Naive thymus-derived CD4-positive, alpha-beta T cell (primary cell): ENCODE data around the gene BICD1. TPM values are rescaled to one million over a fixed set of nuclear protein-coding genes. Genes with fewer than 3 reads are reported as not detected.

Source experiments
- ATAC-seq: fragments of 150-1000 bp; cut with Tn5 transposase; 2 replicates; pipeline ENCODE4 v1.10.0; 2021; ENCODE audit warnings: mild to moderate bottlenecking, moderate library complexity
- CTCF ChIA-PET: fragments of 350-600 bp; sonication (Branson Sonifier 250); formaldehyde crosslinking; loops from one replicate; lab custom pipeline; 2021; ENCODE audit warnings: antibody characterized with exemption; lab: Charles Lee
- POLR2A ChIA-PET: fragments of 350-600 bp; sonication (Branson Sonifier 250); formaldehyde crosslinking; loops from one replicate; lab custom pipeline; 2021; ENCODE audit warnings: antibody characterized with exemption, inconsistent platforms; lab: Charles Lee
- DNase-seq, 9 donors: peaks; one replicate each; pipeline versions ENCODE4 v3.0.0 to v3.0.0-alpha.2; 2020 to 2022; ENCODE audit warnings: mixed read lengths in 1 of 9
- H3K27ac ChIP-seq: one replicate; pipeline ENCODE4 v1.7.0; 2013; ENCODE audit warnings: mild to moderate bottlenecking, low read depth, low read length, moderate library complexity
- H3K27me3 ChIP-seq, 2 donors: one replicate each; pipeline ENCODE4 v1.7.0; 2013; ENCODE audit warnings: low read length in 2 of 2, mild to moderate bottlenecking in 2 of 2, moderate library complexity in 2 of 2; ENCODE audit not compliant: control insufficient read depth in 2 of 2, insufficient read depth in 2 of 2
- H3K36me3 ChIP-seq, 3 experiments: 1 replicate in 2 of 3; 2 replicates in 1 of 3; pipeline ENCODE4 v1.7.0; 2013; ENCODE audit warnings: low read length in 3 of 3, mild to moderate bottlenecking in 3 of 3, moderate library complexity in 1 of 3; ENCODE audit not compliant: insufficient read depth in 3 of 3, control insufficient read depth in 2 of 3
- H3K4me1 ChIP-seq, 2 donors: one replicate each; pipeline ENCODE4 v1.7.0; 2013; ENCODE audit warnings: low read length in 2 of 2, mild to moderate bottlenecking in 2 of 2, moderate library complexity in 1 of 2; ENCODE audit not compliant: control insufficient read depth in 2 of 2, insufficient read depth in 2 of 2
- H3K4me3 ChIP-seq: 2 replicates; pipeline ENCODE4 v1.7.0; 2013; ENCODE audit warnings: mild to moderate bottlenecking, low read length
- H3K9me3 ChIP-seq, 3 experiments: 1 replicate in 2 of 3; 2 replicates in 1 of 3; pipeline ENCODE4 v1.7.0; 2013; ENCODE audit warnings: low read length in 3 of 3; ENCODE audit not compliant: control insufficient read depth in 2 of 3
- H3K27ac Mint-ChIP-seq, 9 donors: one replicate each; pipeline ENCODE4 v1.8.0; 2020 to 2022; ENCODE audit warnings: mixed read lengths in 9 of 9, mild to moderate bottlenecking in 8 of 9, moderate library complexity in 5 of 9, inconsistent platforms in 2 of 9
- H3K27me3 Mint-ChIP-seq, 5 donors: one replicate each; pipeline ENCODE4 v1.8.0; 2021 to 2022; ENCODE audit warnings: mixed read lengths in 5 of 5, mild to moderate bottlenecking in 1 of 5
- H3K36me3 Mint-ChIP-seq, 5 donors: one replicate each; pipeline ENCODE4 v1.8.0; 2020 to 2022; ENCODE audit warnings: mixed read lengths in 5 of 5, mild to moderate bottlenecking in 3 of 5, inconsistent platforms in 1 of 5
- H3K4me1 Mint-ChIP-seq, 7 donors: one replicate each; pipeline ENCODE4 v1.8.0; 2020 to 2022; ENCODE audit warnings: mixed read lengths in 7 of 7, mild to moderate bottlenecking in 3 of 7, inconsistent platforms in 1 of 7
- H3K4me3 Mint-ChIP-seq, 10 donors: one replicate each; pipeline ENCODE4 v1.8.0; 2020 to 2022; ENCODE audit warnings: mild to moderate bottlenecking in 10 of 10, mixed read lengths in 10 of 10, moderate library complexity in 6 of 10, inconsistent platforms in 2 of 10
- H3K9me3 Mint-ChIP-seq, 11 donors: one replicate each; pipeline ENCODE4 v1.8.0; 2020 to 2022; ENCODE audit warnings: mixed read lengths in 11 of 11, mild to moderate bottlenecking in 4 of 11, inconsistent platforms in 1 of 11, moderate library complexity in 1 of 11
- intact Hi-C, 2 donors: fragments of 100-400 bp; cut with micrococcal nuclease; formaldehyde crosslinking; loops; one replicate each; pipeline ENCODE4 v1.15.1; 2023
- polyA plus RNA-seq, 2 donors: library from polyadenylated mRNA; unstranded; fragments of 300-500 nt; fragmentation: Illumina TruSeq; gene quantifications; one replicate each; pipeline ENCODE4 v1.2.3, GENCODE V29; 2021
- total RNA-seq, 6 experiments: library from RNA in 5 of 6; stranded (reverse) in 5 of 6; gene quantifications; 1 replicate in 5 of 6; 2 replicates in 1 of 6; pipeline ENCODE4 v1.2.3 and lab custom pipeline; 2021 to 2026

Gene BICD1
- total and polyA plus RNA-seq, 7 experiments from 2014 or later, result 6.3 to 25.1 (median 17.4) TPM

GRCh38 chr12:32145096-32145495 is 38.4 kb downstream of the BICD1 start:
- Mint-ChIP-seq H3K36me3 (peaks cover 0 to 16% (median 9%) of the 10 kb centered on the region in 5 donors), H3K4me3 (no peak overlapping the region), H3K27me3 (peaks cover 0 to 9% (median 0%) of the 10 kb centered on the region in 5 donors), H3K4me1 (peaks cover 0 to 23% (median 16%) of the 10 kb centered on the region in 7 donors), H3K9me3 (no peaks in the 10 kb centered on the region), H3K27ac (no peak overlapping the region)
- no peaks in the 10 kb centered on the region for H3K27me3 ChIP-seq
- ChIA-PET POLR2A (interaction anchor here (0.5 kb wide), 1 partner anchor 324 kb away, joined by 3 read pairs; no protein-coding TSS in a partner anchor), CTCF (interaction anchor here (0.7 kb wide), 1 partner anchor 492 kb away, joined by 3 read pairs; no protein-coding TSS in a partner anchor)
- no peaks in the 10 kb centered on the region for H3K9me3 ChIP-seq
- no peaks in the 10 kb centered on the region for H3K36me3 ChIP-seq
- no peak for DNase-seq
- no peak overlapping the region for H3K27ac ChIP-seq
- H3K4me3 ChIP-seq, result no peak overlapping the region
- H3K4me1 ChIP-seq, result no peaks in the 10 kb centered on the region
- ATAC-seq, result no peak
- intact Hi-C loops, result no loop called here

- ChIA-PET POLR2A (interaction anchor here (1.1 kb wide), 1 partner anchor 10 kb away, joined by 3 read pairs; no protein-coding TSS in a partner anchor), CTCF (interaction anchor here (0.7 kb wide), 1 partner anchor 493 kb away, joined by 3 read pairs; no protein-coding TSS in a partner anchor)
- Histone ChIP-seq H3K4me1 (no peaks in the 10 kb centered on the region), H3K27ac (no peak overlapping the region), H3K36me3 (no peaks in the 10 kb centered on the region), H3K9me3 (no peaks in the 10 kb centered on the region), H3K27me3 (no peaks in the 10 kb centered on the region), H3K4me3 (no peak overlapping the region)
- Mint-ChIP-seq H3K9me3 (no peaks in the 10 kb centered on the region), H3K4me1 (peaks cover 0 to 12% (median 8%) of the 10 kb centered on the region in 7 donors), H3K36me3 (peaks cover 0 to 27% (median 11%) of the 10 kb centered on the region in 5 donors), H3K27me3 (peaks cover 0 to 6% (median 0%) of the 10 kb centered on the region in 5 donors), H3K4me3 (no peak overlapping the region), H3K27ac (no peak overlapping the region)
- intact Hi-C loops, result no loop called here
- DNase-seq (no peak), ATAC-seq (no peak)
Observed at GRCh38 chr12:32146074-32146873, 39.6 kb downstream of the BICD1 start.

DNA sequence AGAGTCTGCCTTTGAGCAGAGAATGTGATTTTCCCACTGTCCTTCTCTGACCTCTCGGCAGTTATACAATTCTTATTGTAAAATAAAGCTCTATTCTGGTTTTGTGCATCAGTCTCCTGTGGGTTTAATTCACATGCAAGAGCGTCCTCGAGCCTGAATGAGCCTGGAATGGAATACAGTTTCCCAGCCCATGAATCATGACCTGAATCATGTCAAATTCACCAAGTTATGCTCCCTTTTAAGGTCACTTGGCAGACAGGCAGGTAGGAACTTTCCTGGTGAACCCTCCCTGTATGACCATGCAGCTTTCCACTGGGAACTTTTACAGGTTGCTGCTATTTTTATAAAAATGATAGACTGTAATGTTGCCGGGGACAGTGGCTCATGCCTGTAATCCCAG is 41.7 kb downstream of the BICD1 start:
- Histone ChIP-seq H3K27ac (no peak overlapping the region), H3K36me3 (no peaks in the 10 kb centered on the region), H3K4me1 (no peaks in the 10 kb centered on the region), H3K9me3 (no peaks in the 10 kb centered on the region), H3K27me3 (no peaks in the 10 kb centered on the region), H3K4me3 (no peak overlapping the region)
- peaks cover 0 to 4% (median 0%) of the 10 kb centered on the region in 5 donors for H3K27me3 Mint-ChIP-seq
- intact Hi-C loops, result no loop called here
- ATAC-seq, result no peak
- peaks cover 0 to 8% (median 0%) of the 10 kb centered on the region in 7 donors for H3K4me1 Mint-ChIP-seq
- POLR2A ChIA-PET, result interaction anchor here (0.7 kb wide), 1 partner anchor 31 kb away, joined by 3 read pairs; no protein-coding TSS in a partner anchor
- peaks cover 4 to 33% (median 19%) of the 10 kb centered on the region in 5 donors for H3K36me3 Mint-ChIP-seq
- H3K9me3 Mint-ChIP-seq, result peaks cover 0 to 2% (median 0%) of the 10 kb centered on the region in 11 donors
- DNase-seq, result no peak
- H3K4me3 Mint-ChIP-seq, result no peak overlapping the region
- no peak overlapping the region for H3K27ac Mint-ChIP-seq
- CTCF ChIA-PET, result no interaction called here

GRCh38 chr12:32149489-32149888 is 42.8 kb downstream of the BICD1 start:
- H3K27me3 ChIP-seq, result no peaks in the 10 kb centered on the region
- H3K9me3 ChIP-seq, result no peaks in the 10 kb centered on the region
- ChIA-PET POLR2A (no interaction called here), CTCF (no interaction called here)
- intact Hi-C loops, result no loop called here
- Mint-ChIP-seq H3K27me3 (no peaks in the 10 kb centered on the region), H3K27ac (no peak overlapping the region), H3K36me3 (peaks cover 4 to 34% (median 19%) of the 10 kb centered on the region in 5 donors), H3K4me1 (peaks cover 0 to 8% (median 0%) of the 10 kb centered on the region in 7 donors), H3K4me3 (no peak overlapping the region), H3K9me3 (peaks cover 0 to 2% (median 0%) of the 10 kb centered on the region in 11 donors)
- no peak for DNase-seq
- ATAC-seq, result no peak
- no peak overlapping the region for H3K4me3 ChIP-seq
- no peak overlapping the region for H3K27ac ChIP-seq
- H3K4me1 ChIP-seq, result no peaks in the 10 kb centered on the region
- H3K36me3 ChIP-seq, result no peaks in the 10 kb centered on the region

DNA sequence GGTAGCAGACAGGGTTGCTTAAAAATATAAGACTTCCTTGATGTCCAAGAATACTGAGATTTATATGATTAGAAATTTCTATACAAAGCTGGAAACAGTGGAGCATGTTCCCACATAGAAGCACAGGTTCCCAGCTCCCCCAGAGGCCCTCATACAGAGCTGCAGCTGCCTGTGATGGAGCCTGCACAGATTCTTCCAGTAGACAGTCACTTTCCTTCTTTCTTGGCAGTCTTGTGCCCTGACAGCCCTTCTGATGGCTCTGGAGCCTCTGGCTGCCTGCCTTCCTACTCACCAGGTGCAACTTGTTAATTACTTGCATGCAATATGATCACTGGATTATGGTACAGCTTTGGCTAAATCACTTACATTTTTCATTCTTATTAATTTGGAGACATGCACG is 44.4 kb downstream of the BICD1 start:
- Histone ChIP-seq H3K4me1 (no peaks in the 10 kb centered on the region), H3K27ac (no peak overlapping the region), H3K36me3 (no peaks in the 10 kb centered on the region), H3K27me3 (no peaks in the 10 kb centered on the region), H3K4me3 (no peak overlapping the region), H3K9me3 (no peaks in the 10 kb centered on the region)
- H3K27me3 Mint-ChIP-seq, result no peaks in the 10 kb centered on the region
- H3K4me1 Mint-ChIP-seq, result peaks cover 0 to 8% (median 0%) of the 10 kb centered on the region in 7 donors
- ATAC-seq, result no peak
- DNase-seq, result no peak
- H3K36me3 Mint-ChIP-seq, result peaks cover 4 to 34% (median 19%) of the 10 kb centered on the region in 5 donors
- H3K4me3 Mint-ChIP-seq, result no peak overlapping the region
- peak overlapping the region in 1 of 9 donors; percentile 33 for H3K27ac Mint-ChIP-seq
- ChIA-PET CTCF (no interaction called here), POLR2A (no interaction called here)
- intact Hi-C loops, result no loop called here
- H3K9me3 Mint-ChIP-seq, result peaks cover 0 to 2% (median 0%) of the 10 kb centered on the region in 11 donors

GRCh38 chr12:32151552-32151951 is 44.9 kb downstream of the BICD1 start:
- Histone ChIP-seq H3K36me3 (no peaks in the 10 kb centered on the region), H3K27ac (no peak overlapping the region), H3K27me3 (no peaks in the 10 kb centered on the region), H3K9me3 (no peaks in the 10 kb centered on the region), H3K4me1 (no peaks in the 10 kb centered on the region), H3K4me3 (no peak overlapping the region)
- H3K4me1 Mint-ChIP-seq, result peaks cover 0 to 8% (median 0%) of the 10 kb centered on the region in 7 donors
- ChIA-PET CTCF (no interaction called here), POLR2A (no interaction called here)
- H3K9me3 Mint-ChIP-seq, result peaks cover 0 to 2% (median 0%) of the 10 kb centered on the region in 11 donors
- intact Hi-C loops, result no loop called here
- no peak overlapping the region for H3K27ac Mint-ChIP-seq
- DNase-seq, result no peak
- ATAC-seq, result no peak
- H3K4me3 Mint-ChIP-seq, result no peak overlapping the region
- H3K36me3 Mint-ChIP-seq, result peaks cover 4 to 34% (median 19%) of the 10 kb centered on the region in 5 donors
- no peaks in the 10 kb centered on the region for H3K27me3 Mint-ChIP-seq
